Activated T-cell treated with anti-CD3 and anti-CD28 coated beads for 1 hour (primary cell): ENCODE measurements around the gene IFNW1.

Experiments used
- DNase-seq: peaks from one replicate; pipeline ENCODE4 v3.0.0-alpha.2; 2020; ENCODE audit warnings: low read depth

The IFNW1 gene

DNA sequence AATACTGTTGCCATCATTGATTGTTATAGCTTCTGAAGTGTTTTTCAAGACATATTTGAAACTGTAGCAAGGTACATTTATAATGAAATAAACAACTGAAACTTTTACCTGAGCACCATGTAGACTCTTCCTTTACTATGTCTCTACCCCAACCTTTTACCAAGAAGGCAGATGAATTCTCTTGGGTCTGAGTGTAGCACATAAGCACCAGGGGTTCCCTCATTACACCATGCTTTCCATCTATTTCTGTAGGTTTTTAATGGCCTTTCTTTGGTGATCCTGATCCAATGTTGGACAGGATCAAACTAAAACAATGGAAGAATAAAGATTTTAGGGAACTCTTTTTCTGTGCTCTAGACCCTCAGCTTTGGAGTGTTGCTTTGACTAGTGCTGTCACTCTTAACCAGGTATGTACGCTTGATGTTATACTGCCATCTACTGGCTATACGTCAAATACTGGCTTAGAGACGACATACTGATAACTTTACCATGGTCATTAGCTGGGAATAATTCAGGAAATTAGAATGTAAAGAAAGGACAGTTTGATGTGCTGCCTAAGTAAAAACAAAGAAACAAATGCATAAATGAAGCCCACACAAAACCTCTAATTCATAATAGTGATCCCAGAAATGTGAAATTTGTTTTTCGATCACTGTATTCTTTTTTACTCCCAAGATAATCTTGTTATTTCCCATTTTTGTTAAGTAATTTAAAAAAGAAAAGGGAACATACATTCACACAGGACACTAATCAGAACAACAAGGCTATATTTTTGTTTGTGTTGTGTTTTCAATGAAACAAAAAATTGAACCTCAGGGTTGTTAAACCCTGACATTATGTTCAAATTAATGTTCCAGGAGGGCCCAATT is 30.7 kb downstream of the IFNW1 start:
- no peak for DNase-seq

DNA sequence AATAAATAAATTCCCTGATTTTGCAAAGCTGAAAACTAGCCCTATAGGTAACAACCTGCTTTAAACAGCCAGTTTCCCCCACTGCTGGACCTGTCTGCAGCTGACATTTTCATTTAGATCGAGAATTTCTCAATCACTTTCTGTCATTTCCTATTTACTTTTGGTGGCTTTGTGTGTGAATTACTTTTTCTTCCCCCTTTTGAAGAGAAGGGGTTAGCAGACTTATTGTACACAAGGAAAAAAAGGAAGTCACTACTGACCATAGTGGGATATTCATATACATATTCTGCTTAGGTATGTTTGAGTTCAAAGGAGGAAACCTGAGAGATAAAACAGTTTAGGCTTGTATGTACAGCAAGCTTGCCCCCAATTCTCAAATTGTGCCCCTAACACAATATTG is 36.8 kb downstream of the IFNW1 start:
- no peak for DNase-seq

DNA sequence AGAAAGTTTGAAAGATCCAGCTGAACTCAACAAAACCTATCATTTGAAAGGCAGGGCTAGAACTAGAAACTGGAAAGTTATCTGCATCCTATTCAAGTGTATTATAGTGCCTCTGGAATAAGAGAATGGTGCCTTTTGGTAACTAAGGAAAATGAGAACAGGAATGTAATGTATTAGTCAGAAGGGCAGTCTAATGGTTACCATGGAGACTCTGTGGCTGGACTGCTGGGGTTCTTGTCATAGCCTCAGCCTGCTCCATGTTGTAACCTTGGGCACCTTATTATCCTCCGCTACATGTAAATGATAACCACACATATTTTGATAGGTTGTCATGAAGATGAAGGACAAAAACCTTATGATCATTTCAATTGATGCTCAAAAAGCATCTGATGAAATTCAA is 39.3 kb downstream of the IFNW1 start:
- DNase-seq, result no peak

DNA sequence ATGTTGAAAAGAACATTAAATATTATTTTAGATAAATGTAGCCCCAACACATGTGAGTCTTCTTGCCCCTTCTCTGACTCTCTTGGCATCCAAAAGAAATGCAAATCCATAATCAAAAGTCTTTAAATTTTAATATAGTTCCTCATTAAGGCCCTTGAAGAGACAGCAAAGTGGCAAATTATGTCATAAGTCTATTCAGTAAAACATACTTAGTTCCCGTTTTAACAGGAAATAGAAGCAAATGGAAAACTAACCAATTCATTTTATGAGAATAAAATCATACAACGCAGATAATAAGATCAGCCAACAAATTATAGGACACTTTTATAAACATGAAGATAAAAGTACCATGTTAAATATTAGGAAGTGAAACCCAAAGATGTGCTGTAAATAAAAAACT is 43.8 kb downstream of the IFNW1 start:
- DNase-seq, result no peak

DNA sequence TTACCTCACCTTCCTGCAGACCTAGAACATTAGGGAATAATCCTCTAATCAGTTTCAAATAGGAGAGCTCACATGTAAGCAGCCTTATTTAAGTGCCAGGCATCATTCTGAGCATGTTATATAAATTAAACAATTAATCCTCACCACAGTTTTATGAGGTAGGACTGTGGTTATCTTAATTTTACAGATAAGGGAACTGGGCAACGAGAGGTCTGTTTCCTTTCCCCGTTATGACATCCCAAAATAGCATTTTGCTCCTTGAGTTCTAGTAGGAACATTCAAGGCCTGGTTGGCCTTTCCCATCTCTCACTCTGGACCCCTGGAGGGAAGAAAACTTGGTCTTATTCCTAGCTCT is 44.8 kb downstream of the IFNW1 start:
- no peak for DNase-seq

DNA sequence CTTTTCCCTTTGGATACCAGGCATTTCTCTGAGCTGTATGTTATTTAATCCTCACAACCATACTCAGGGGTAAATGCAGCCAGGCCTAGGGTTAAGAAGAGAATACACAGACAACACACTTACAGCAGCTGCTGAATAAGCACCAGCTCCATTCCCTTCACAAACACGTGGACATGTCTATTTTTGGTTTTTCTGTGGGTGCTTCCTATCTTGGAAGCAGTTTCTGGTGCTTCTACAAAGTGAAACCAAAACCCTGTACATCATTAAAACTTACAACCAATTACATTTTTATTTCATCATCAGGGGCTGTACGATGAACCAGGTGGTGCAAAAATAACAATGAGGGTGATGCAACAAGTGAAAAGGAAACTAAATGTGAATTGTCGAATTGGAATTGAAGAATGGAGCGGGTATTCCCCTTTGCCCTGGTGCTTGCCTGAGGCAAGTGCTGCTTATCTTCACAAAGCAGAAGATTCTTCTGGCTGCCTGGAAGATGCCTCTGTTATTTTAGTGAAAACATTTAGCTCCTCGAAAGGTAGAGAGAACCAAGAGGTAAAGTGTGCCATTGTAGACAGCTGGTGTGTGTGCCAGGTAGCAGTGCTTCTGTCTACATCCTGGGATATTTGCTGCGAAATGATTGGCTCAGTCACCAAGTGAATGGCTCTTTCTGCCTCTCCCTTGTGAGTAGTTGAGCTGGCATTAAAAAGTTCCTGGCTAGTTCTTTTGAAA is 45.3 kb downstream of the IFNW1 start:
- no peak for DNase-seq

DNA sequence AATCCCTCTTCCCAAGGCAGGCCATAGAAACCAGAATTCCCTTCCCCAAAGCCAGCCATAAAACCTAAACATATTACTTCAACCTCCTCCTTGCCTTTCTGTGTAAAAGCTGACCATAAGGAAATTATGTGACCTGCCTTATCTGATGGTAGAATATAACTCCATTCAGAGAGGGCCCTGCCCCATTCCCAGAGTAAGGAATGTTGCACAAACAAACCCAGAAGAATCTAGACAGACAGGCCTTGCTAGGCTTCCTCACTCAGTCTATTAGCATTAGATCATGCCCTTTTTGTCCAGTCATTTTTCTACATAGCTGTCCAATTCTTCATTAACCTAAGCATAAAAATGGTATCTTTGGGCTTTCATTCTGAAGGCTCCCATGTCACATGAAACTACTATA is 46.1 kb downstream of the IFNW1 start:
- DNase-seq, result no peak
